Measurements from ENCODE around the gene CYP4Z1. TPM values are rescaled to one million over a fixed set of nuclear protein-coding genes. Genes with fewer than 3 reads are reported as not detected.
"Not testable (repeated sequence)": the region's sequence is repeated elsewhere in the genome, so short reads cannot be mapped to it uniquely, and the experiment has no call there.

The CYP4Z1 gene
- total and polyA plus RNA-seq, 2 of the 13 experiments (the other 11 are each of a cell fraction or from before 2014, with no cell fraction given): not detected

- Histone ChIP-seq H3K4me1 (ENCODE audit: insufficient read depth, low read length) (no peaks in the 10 kb centered on the region), H4K20me1 (ENCODE audit: insufficient read depth, low read length) (no peaks in the 10 kb centered on the region), H3K36me3 (replicated peaks in 1 of 2; ENCODE audit: control insufficient read depth in 1 of 2, insufficient read depth in 2 of 2, low read length in 2 of 2) (no peaks in the 10 kb centered on the region), H3K9me3 (ENCODE audit: low read length) (no peaks in the 10 kb centered on the region), H3K4me2 (ENCODE audit: low read depth, low read length) (no peak overlapping the region), H3K79me2 (ENCODE audit: insufficient read depth, low read length) (no peaks in the 10 kb centered on the region), H3K9ac (ENCODE audit: insufficient read depth, low read depth, low read length) (no peak overlapping the region), H2AFZ (ENCODE audit: low read length) (no peak overlapping the region), H3K27ac (ENCODE audit: extremely low read length, insufficient read depth, low read length) (no peak overlapping the region), H3K4me3 (replicated peaks in 1 of 3; ENCODE audit: insufficient read depth in 1 of 3, low read depth in 2 of 3, low read length in 3 of 3) (no peak overlapping the region), H3K27me3 (ENCODE audit: control insufficient read depth in 1 of 2, insufficient read depth in 2 of 2, low read length in 2 of 2) (no peaks in the 10 kb centered on the region)
- WGBS (ENCODE audit: low lambda C conversion rate): 20% methylated on average over 6 of the region's 6 CpGs
- intact Hi-C loops (cut with micrococcal nuclease; ENCODE audit: unreplicated experiment) (loop anchor here (10.0 kb wide), 1 partner anchor 212 kb away; no protein-coding TSS in a partner anchor), in situ Hi-C loops (cut with HindIII; ENCODE audit: extremely low pct_ligation_motif_present, low pct_unique_long_range_greater_than_20kb) (loop anchor here (25.0 kb wide), 1 partner anchor 210 kb away; the partner anchor contains the start of gene CYP4A11)
- DNase-seq (ENCODE audit: low spot score): no peak
- ChIA-PET CTCF (ENCODE audit: low intra/inter-chr PET ratio, low total read pairs) (no interaction called here), POLR2A (no interaction called here)
- no peak for FAIRE-seq
- TF ChIP-seq ZNF337 (CRISPR knock-in tag; IDR thresholded peaks at IDR 0.05; ENCODE audit: borderline replicate concordance, low read depth) (no peak), REST (IDR thresholded peaks at IDR 0.05; ENCODE audit: borderline replicate concordance in 1 of 2, low read depth in 1 of 2, low read length in 2 of 2) (peak in 1 of 2 experiments; percentile 43; a peak in 2 of 4 replicates)
- peak; percentile 49; the same call in 1 of the 3 replicates for ATAC-seq
- no TSS peak for BruUV-seq (replicated peaks)
These were observed 80.2 kb downstream of the CYP4Z1 start for GRCh38 chr1:47147047-47147785.

GRCh38 chr1:47149162-47149561, 82.1 kb downstream of the CYP4Z1 start:
- in situ Hi-C loops (cut with HindIII; ENCODE audit: extremely low pct_ligation_motif_present, low pct_unique_long_range_greater_than_20kb) (loop anchor here (25.0 kb wide), 1 partner anchor 212 kb away; the partner anchor contains the start of gene CYP4A11), intact Hi-C loops (cut with micrococcal nuclease; ENCODE audit: unreplicated experiment) (loop anchor here (10.0 kb wide), 1 partner anchor 214 kb away; no protein-coding TSS in a partner anchor)
- WGBS (ENCODE audit: low lambda C conversion rate): 28% methylated on average over 7 of the region's 9 CpGs
- ATAC-seq; H3K9ac ChIP-seq (ENCODE audit: insufficient read depth, low read depth, low read length); H3K27ac ChIP-seq (ENCODE audit: extremely low read length, insufficient read depth, low read length); H3K27me3 ChIP-seq (ENCODE audit: control insufficient read depth in 1 of 2, insufficient read depth in 2 of 2, low read length in 2 of 2); H3K36me3 ChIP-seq (replicated peaks in 1 of 2; ENCODE audit: control insufficient read depth in 1 of 2, insufficient read depth in 2 of 2, low read length in 2 of 2); DNase-seq (ENCODE audit: low spot score); BruUV-seq (replicated peaks); POLR2A ChIA-PET; H3K79me2 ChIP-seq (ENCODE audit: insufficient read depth, low read length); H4K20me1 ChIP-seq (ENCODE audit: insufficient read depth, low read length); H2AFZ ChIP-seq (ENCODE audit: low read length); H3K4me1 ChIP-seq (ENCODE audit: insufficient read depth, low read length); H3K4me2 ChIP-seq (ENCODE audit: low read depth, low read length); H3K4me3 ChIP-seq (replicated peaks in 1 of 3; ENCODE audit: insufficient read depth in 1 of 3, low read depth in 2 of 3, low read length in 3 of 3); H3K9me3 ChIP-seq (ENCODE audit: low read length); FAIRE-seq; CTCF ChIA-PET (ENCODE audit: low intra/inter-chr PET ratio, low total read pairs): not testable (repeated sequence)

GRCh38 chr1:47156457-47156856, 89.4 kb downstream of the CYP4Z1 start:
- H3K9me3 ChIP-seq (ENCODE audit: low read length); H3K4me2 ChIP-seq (ENCODE audit: low read depth, low read length); H3K9ac ChIP-seq (ENCODE audit: insufficient read depth, low read depth, low read length); H3K27me3 ChIP-seq (ENCODE audit: control insufficient read depth in 1 of 2, insufficient read depth in 2 of 2, low read length in 2 of 2); H3K36me3 ChIP-seq (replicated peaks in 1 of 2; ENCODE audit: control insufficient read depth in 1 of 2, insufficient read depth in 2 of 2, low read length in 2 of 2); H2AFZ ChIP-seq (ENCODE audit: low read length); BruUV-seq (replicated peaks); intact Hi-C loops (cut with micrococcal nuclease; ENCODE audit: unreplicated experiment); H3K4me3 ChIP-seq (replicated peaks in 1 of 3; ENCODE audit: insufficient read depth in 1 of 3, low read depth in 2 of 3, low read length in 3 of 3); CTCF ChIA-PET (ENCODE audit: low intra/inter-chr PET ratio, low total read pairs); ATAC-seq; DNase-seq (ENCODE audit: low spot score); FAIRE-seq; H3K79me2 ChIP-seq (ENCODE audit: insufficient read depth, low read length); in situ Hi-C loops (cut with HindIII; ENCODE audit: extremely low pct_ligation_motif_present, low pct_unique_long_range_greater_than_20kb); H4K20me1 ChIP-seq (ENCODE audit: insufficient read depth, low read length); H3K4me1 ChIP-seq (ENCODE audit: insufficient read depth, low read length); POLR2A ChIA-PET; H3K27ac ChIP-seq (ENCODE audit: extremely low read length, insufficient read depth, low read length): not testable (repeated sequence)

All from HepG2 (cell line).